ENCODE data around the gene CACNA1A.
"Not testable (repeated sequence)": the region's sequence is repeated elsewhere in the genome, so short reads cannot be mapped to it uniquely, and the experiment has no call there.

CACNA1A gene

DNA sequence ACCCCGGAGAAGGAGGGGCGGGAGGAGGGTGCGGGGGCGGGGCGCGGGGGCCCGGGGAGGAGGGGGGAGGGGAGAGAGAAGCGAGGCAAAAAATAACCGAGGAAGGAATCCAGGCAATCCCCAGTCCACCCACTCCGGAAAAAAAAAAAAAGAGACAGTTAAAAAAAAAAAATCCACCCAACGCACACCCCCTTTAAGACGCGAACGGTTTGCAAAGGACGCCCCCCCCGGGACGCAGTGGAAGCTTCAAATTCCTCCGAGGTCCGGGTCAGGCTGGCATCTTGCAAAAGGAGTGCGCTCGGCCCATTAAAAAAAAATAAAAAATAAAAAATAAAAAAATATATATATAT, at the start of gene CACNA1A:
CACNA1A (minus strand) TSS at position 9 of the 350 bp plus-strand sequence. CDS start 255 bp downstream, outside the sequence.
- DNase-seq: no peak

GRCh38 chr19:13554506-13555240, 48.4 kb upstream of the CACNA1A start:
- DNase-seq: no peak

DNA sequence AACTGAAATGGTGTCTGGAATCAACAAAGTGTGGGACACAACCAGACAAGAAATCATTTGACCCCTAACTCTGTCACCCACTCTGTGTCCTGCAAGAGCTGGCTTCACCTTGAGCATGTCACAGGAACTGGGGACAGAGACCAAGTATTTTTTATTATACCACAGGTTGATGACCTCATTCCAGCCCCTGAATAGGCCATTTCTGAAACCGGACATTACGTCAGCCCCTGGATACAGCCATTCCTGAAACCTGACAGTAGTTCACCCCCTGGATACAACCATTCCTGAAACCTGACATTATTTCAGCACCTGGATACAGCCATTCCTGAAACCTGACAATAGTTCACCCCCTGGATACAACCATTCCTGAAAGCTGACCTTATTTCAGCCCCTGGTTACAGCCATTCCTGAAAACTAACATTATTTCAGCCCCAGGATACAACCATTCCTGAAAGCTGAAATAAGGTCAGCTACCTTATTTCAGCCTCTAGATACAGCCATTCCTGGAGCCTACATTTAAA, 47.7 kb upstream of the CACNA1A start:
- DNase-seq: no peak

DNA sequence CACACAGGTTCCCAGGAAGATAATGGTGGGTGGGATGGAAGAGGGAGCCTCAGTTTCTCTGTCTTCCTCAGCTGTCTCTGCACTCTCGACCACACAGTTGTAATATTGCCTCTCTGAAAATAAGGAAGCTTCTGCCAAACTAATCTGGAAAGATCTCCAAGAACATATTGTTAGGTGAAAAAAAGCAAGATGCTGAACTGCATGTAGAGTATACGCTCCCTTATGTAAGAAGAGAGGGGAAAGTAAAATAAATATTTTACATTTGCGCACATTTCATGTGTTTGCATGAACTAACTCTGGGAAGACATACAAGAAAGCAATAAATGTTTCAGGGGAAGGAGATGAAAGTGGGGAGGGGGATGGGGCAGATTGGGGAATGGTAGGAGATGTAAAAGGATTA, 41.9 kb upstream of the CACNA1A start:
- DNase-seq: no peak

DNA sequence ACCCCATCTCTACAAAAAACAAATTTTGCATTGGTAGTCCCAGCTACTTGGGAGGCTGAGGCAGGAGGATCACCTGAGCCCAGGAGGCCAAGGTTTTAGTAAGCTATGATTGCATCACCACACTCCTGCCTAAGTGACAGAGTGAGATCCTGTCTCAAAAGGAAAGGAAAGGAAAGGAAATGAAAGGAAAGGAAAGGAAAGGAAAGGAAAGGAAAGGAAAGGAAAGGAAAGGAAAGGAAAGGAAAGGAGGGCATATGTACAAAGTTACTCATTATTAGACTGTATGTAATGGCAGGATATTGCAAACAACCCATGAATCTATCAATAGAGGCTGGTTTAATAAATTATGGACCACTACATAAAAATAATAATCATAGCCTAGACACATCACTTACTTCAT, 40.8 kb upstream of the CACNA1A start:
- no peak for DNase-seq

DNA sequence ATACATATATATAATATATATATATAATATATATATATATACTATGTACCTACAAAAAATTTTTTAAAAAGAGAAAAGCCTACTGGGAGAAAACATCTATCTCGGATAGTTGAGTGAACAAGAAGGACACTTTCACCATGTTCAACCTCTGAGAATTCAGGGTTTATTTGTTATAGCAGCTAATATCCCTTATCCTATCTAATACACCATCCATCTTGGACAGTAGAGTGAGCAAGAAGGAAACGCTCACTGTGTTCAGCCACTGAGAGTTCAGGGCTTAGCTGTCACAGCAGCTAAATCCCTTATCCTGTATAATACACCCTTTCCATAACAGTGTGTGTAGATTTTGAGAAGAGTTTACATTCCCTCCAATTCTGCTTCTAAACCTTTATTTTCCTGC, 38.1 kb upstream of the CACNA1A start:
- DNase-seq: no peak

DNA sequence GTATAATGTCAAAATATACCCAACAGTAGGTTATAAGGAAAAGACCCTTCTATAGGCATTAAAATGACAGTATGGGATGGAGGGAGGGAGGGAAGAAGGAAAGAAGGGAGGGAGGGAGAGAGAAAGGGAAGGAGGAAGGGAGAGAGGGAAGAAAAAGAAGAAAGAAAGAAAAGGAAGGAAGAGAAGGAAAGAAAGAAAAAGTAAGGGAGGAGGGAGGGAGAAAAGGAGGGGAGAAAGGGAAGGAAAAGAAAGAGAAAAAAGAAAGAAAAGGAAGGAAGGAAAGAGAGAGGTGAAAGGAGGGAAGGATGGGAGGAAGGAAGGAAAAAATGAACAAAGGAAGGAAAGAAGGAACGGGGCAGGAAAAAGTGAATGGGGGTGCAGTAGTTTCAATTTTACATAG, 35.3 kb upstream of the CACNA1A start:
- no peak for DNase-seq

GRCh38 chr19:13539332-13539731, 33.1 kb upstream of the CACNA1A start:
- no peak for DNase-seq

DNA sequence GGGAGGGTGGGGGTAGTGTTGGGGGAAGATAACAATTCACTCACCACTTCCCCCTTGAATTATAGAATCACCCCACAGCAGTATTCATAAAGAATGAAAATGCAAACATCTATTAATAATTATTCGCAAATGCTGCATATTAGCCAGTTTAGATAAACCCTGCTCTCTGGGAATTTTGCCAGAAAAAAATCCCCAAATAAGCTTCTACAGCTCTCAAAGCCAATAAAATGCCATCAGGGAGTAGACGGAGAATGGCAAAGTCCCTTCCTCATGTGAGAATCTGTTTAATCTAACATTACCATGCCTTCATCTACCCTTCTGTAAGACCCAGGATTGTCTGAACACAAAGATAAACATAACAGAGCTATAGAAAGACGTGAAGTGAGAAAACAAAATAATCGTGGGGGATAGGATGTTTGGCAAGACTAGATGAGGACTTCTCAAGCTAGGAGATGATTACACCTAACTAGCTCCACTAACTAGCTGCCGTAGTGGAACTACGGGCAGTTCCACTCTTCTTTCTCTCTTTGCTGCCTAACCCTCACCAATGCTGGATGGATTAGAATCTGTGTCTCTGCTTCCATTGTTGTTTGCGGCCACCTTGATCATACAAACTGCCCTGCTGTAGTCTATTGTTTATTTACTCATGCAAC, 32.4 kb upstream of the CACNA1A start:
- no peak for DNase-seq

- no peak for DNase-seq
Measured at GRCh38 chr19:13537454-13537853, 31.2 kb upstream of the CACNA1A start.

- no peak for DNase-seq
Measured at GRCh38 chr19:13530720-13531119, 24.4 kb upstream of the CACNA1A start.

DNA sequence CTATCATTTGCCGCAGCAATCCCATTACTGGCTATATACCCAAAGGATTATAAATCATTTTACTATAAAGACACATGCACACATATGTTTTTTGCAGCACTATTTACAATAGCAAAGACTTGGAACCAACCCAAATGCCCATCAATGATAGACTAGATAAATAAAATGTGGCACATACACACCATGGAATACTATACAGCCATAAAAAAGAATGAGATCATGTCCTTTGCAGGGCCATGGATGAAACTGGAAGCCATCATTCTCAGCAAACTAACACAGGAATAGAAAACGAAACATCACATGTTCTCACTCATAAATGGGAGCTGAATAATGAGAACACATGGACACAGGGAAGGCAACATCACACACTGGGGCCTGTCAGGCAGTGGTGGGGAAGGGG, 23.4 kb upstream of the CACNA1A start:
- DNase-seq: not testable (repeated sequence)

DNA sequence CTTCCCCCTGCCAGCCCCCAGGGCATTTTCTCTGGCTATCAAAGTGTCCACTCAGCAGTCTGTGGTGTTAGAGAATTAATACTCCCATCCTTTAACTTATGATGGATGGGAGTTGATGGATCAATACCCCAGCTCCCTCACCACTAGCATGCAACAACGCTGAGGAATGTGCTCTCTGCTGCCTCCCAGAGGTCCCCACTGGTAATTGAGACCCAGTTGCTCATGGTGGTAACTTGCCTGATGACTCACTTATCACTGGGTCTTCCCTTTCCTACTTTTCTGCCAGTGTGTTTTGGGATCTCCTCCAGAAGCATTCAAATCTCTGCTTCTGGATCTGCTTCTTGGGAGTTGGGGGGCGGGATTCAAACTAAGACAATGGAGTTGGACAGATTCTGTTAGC, 20.3 kb upstream of the CACNA1A start:
- DNase-seq: no peak

DNA sequence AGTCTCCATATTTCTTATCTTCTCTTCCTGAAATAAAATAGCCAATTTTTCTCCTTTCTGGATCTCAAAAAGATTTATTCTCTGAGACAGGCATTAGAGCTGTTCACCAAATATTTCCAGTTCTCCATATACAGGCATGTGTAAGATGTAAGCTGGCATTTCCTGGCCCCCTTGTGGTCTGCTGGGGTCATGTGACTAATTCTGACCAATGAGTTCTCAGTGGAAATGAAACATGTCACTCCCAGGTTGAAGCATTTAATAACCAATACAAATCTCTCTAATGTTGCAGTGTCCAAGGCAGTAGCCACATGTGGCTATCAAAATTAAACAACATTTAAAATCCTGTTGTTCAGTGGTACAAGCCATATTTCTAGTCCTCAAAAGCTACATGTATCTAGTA, 14.8 kb upstream of the CACNA1A start:
- DNase-seq: no peak

- no peak for DNase-seq
Measured at GRCh38 chr19:13511947-13512346, 5.7 kb upstream of the CACNA1A start.

- no peak for DNase-seq
Measured at GRCh38 chr19:13507053-13507611, 853 bp upstream of the CACNA1A start.

DNA sequence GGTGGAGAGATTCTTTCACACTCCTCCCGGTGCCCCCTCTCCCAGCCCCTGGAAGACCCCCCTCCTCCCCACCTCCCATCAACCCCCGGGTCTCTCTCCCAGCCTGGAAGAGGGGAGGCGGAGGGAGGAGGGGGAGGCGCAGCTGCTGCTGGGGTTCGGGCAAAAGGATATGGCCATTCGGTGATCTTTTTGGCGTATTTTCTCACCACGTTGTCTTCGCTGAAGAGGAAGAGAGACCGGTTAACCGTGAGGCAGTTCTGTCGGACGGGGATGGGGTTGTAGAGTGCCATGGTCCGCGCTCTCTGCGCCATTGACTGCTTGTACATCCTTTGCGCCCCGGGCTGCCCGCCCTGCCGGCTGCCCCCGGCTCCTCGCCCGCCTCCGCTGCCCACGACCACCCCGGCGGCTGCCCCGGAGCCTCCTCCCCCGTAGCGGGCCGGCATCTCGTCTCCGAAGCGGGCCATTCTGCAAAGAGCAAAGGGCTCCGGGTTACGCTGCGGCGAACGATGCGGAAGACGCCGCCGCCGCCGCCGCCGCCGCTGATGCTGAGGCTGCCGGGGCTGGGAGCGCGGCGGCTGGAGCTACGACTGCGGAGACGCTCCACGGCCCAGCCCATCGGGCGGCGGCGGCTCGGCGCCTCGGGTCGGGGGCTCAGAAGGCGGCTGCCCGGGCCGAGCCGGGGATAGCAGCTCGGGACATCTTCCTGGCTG, 363 bp downstream of the CACNA1A start:
- DNase-seq: no peak

- no peak for DNase-seq
Measured at GRCh38 chr19:13505164-13505695, 1.0 kb downstream of the CACNA1A start.

GRCh38 chr19:13503570-13504235, 2.6 kb downstream of the CACNA1A start:
- DNase-seq: no peak

- no peak for DNase-seq
Measured at GRCh38 chr19:13502231-13502630, 4.0 kb downstream of the CACNA1A start.

GRCh38 chr19:13499692-13500091, 6.6 kb downstream of the CACNA1A start:
- DNase-seq: no peak

GRCh38 chr19:13493516-13494310, 12.6 kb downstream of the CACNA1A start:
- no peak for DNase-seq

All from CD4-positive, alpha-beta T cell treated with Interferon gamma for 1 hour (primary cell).